SH-SY5Y (cell line): Measurements from ENCODE around the gene MRPL9.

ENCODE experiments used
- GATA2 ChIP-seq: IDR thresholded peaks from 2 replicates; pipeline ENCODE4 v1.6.1; 2011; ENCODE audit warnings: mild to moderate bottlenecking, low read depth, low read length
- GATA3 ChIP-seq: IDR thresholded peaks from 2 replicates; pipeline ENCODE4 v1.6.1; 2011; ENCODE audit warnings: low read depth, mild to moderate bottlenecking, low read length, moderate library complexity

The MRPL9 gene

DNA sequence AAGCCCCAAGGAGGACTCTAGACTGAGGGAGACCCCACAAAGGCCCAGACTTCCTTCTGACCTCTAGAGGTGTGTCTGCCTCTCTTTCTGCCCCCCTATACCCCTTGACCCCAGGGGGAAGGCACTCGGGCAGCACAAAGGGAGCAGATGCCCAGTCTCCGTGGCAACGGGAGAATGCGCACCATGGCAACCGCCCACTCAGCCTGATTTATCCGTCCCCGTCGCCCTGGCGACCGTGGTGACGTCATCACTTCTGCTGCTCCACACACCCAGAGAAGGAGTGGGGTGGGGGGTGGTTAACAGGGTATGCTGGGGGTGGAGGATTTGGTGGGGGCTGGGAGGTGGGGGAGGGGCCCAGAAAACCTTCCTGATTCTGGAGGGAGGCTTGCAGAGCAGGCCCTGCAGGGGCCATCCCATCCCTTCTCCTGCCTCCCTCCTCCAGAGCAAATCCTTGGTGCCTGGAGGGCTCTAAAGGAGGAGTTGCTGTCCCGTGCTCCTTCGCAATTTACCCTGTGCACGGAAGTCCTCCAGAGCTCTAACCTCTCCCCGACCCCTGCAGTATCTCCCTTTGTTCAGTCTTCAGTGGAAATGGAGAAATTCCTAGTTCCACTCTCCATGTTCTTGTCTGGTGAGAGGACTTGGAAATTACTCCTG, 53.0 kb downstream of the MRPL9 start:
- TF ChIP-seq GATA2 (no peak), GATA3 (no peak)
